Pons (tissue), 1 donor: ENCODE measurements around the gene PCCA.
"Not testable (repeated sequence)": the region's sequence is repeated elsewhere in the genome, so short reads cannot be mapped to it uniquely, and the experiment has no call there.

Source experiments
- DNase-seq: peaks from one replicate; pipeline ENCODE4 v3.0.0-alpha.2; 2016; ENCODE audit warnings: low spot score

The PCCA gene

DNA sequence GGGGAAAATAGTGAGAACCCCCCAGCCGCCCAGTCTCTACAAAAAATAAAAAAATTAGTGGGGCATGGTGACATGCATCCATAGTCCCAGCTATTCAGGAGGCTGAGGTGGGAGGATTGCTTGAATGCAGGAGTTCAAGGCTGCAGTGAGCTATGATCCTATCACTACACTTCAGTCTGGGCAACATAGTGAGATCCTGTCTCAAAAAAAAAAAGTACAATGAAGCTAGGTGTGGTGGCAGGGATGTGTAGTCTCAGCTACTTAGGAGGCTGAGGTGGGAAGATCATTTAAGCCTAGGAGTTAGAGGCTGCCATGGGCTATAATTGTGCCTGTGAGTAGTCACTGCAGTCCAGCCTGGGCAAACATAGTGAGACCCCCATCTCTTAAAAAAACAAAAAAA lies 8.9 kb downstream of the PCCA start:
- no peak for DNase-seq

DNA sequence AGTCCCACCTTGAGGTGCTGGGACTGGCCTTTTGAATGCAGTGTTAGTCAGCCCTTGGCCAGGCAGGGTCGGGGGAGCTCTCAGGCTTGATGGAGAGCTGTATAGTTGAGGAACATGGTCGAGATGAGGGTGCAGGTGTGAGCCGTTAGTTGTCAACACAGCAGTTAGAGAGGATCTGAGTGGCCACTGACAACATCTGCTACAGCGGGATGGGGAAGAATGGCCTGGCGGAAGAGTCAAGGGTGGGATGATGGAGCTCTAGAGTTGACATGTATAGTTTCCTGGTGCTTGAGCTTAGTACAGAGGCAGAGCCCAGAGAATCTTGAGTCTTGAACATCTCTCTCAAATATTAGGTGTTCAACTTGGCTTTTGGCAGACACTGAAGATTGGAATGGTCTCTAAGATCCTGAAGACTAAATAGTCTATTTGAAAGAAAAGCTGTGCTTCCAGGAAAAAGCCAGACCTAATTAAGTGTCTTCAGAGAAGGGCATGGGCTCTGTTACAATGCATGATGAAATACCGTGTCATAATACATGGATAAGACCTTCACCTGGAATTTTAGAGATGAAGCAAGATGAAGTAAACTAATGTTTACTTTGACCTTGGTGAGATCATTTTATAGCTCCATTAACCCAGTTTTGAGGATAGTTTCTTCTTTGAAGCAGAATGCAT lies 9.7 kb downstream of the PCCA start:
- no peak for DNase-seq

DNA sequence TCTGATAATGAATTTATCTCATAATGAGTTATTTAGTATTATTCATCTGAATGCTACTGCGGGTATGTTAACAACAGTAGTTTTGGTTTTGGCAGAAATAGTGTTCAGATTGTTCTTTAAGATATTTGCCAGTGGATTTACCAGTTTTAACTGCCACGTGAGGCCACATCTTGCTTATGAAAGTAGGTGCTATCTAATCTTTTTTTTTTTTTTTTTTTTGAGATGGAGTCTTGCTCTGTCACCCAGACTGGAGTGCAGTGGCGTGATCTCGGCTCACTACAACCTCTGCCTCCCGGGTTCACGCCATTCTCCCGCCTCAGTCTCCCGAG lies 10.2 kb downstream of the PCCA start:
- not testable (repeated sequence) for DNase-seq

DNA sequence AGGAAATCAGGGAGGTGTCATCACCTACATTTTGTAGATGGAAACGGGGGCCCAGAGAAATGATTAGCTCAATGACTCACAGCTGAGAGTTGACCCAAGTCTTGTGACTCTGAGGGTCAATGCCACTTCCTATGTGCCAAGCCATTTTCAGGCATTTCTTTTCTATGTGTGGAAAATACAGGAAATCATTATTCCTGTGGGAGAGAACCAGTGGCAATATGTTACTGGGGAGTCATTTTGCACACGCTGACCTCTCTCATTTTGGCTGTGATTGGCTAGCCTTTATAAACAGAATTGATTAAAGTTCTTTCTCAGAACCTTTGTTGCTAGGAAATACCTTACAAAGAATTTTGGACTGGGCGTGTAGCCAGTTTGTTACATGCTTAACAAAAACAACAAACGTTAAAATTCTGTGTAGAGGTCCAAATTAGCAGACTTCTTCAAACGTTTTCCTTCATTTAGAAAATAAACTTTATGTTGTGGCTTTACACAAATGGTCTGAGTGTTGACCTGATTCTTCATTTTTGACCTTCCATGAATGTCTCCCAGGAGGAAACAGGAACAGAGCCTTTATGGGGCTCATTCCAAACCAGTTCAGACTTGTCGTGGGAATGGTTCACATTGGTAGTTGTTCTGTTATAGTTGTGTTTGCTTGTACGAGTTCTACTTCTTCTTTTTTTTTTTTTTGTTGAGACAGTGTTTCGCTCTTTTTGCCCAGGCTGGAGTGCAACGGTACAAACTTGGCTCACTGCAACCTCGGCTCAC lies 11.4 kb downstream of the PCCA start:
- DNase-seq: peak; percentile 62

DNA sequence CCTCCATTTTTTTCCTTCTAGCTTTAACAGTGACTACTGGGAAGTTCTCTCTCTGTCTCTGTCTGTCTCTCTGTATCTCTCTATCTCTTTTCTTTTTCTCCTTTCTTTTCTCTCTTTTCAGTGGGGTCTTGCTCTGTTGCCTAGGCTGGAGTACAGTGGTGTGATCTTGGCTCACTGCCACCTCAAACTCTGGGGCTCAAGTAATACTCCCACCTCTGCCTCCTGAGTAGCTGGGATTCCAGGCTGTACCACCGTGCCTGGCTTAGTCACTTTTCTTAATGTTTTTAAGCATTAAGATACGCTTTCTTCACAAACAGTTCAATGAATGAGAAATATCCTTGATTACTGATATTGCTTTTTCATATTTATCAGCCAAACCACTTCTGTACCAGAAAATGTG lies 13.1 kb downstream of the PCCA start:
- DNase-seq: no peak

DNA sequence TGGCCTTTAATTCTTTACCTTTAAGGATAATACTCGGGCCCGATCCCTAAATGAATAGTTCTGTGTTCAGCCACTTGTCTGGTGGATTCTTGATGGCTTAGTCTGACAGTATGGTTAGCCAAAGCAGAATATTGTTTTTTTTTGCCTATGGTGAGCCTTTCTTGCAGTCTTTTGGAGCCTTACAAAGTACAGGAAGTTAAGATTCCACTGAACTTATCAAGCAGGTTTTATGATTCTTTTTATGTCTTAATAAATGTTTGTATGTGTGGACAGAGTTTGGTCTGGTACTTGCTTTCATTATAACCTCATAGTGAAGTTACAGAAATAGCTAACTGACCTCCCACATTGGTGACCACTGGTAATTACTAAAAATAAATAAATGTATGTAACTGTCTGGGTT lies 17.1 kb downstream of the PCCA start:
- no peak for DNase-seq

DNA sequence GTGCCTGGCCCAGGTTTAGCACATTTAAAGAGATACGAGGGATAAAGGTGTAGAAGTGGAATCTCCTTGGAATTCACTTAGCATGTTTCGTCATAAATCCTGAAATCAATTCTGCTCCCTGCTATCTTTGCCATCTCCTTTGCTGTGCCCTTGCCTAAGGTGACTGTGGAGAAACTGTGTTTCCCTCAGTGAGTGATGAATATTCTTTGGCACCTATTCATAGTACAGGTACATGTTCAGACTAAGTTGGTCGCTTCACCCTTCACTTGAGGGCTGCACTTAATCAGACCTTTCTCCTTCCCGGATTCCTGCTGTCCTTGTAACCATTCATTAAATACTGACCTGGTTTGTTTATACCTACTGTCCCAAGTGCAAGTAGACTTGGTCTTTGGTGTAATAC lies 17.8 kb downstream of the PCCA start:
- no peak for DNase-seq

DNA sequence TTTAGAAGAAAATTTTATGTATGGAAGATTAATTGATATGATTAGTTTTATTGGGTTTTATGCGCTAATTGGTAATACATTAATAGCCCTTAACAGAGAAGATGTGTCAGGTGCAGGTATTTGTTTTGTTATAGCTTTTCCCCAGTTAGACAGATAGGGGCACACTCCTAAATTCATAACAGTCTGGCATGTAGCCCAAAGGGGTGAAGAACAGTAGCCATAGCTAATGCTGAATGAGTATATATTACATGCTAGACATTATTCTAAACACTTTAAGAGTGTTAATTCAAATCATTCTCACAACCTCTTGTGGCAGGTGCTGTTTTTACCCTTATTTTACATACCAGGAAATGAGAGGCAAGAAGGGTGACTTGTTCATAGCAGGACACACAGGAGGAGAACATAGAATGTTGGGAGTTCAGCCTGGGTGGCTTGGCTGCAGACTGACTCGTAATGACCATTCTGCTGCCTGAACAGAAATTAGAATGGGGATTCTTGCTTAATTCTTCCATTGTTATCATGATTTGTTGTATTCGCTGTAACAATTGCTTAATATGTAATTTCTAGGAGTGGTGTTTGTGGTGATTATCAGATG lies 20.1 kb downstream of the PCCA start:
- DNase-seq: no peak

DNA sequence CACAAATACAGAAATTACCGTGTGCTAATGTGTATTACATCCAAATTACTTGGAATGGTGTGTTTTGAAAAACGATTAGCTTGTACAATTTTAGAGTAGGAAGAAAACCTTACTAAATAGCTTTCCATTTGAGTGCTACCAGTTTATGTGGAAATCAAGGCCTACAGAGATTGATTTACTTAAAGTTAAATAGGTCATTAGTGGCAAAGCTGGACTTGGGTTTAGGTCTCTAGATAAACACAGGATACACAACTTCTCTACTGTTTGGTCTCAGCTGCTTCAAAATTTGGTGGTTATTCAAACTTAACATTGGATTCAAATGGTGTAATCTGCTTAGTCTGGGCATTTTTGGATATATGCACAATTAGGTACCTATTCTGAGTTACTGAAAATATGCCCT lies 21.4 kb downstream of the PCCA start:
- no peak for DNase-seq

DNA sequence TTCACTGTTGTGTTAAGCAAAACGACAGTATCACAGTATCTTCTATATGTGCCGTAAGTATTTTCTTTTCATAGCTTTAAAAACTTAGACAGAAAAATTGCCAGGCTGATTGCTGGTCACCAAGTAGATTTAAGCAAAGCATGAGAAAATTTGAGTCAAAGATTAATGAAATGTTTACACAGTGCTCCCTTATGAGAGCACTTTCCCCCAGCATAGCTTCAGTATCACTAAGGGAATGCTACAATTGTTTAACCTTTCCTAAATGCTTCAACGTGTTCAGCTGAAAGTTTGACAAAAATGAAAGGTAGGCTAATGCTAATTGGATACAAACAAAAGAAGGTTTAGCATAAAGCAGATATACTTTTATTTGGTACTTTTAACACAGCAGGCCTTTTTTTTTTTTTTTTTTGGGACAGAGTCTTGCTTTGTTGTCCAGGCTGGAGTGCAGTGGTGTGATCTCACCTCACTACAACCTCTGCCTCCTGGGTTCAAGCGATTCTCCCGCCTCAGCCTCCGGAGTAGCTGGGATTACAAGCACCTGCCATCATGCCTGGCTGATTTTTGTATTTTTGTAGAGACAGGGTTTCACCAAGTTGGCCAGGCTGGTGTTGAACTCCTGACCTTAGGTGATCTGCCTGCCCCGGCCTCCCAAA lies 23.4 kb downstream of the PCCA start:
- no peak for DNase-seq

DNA sequence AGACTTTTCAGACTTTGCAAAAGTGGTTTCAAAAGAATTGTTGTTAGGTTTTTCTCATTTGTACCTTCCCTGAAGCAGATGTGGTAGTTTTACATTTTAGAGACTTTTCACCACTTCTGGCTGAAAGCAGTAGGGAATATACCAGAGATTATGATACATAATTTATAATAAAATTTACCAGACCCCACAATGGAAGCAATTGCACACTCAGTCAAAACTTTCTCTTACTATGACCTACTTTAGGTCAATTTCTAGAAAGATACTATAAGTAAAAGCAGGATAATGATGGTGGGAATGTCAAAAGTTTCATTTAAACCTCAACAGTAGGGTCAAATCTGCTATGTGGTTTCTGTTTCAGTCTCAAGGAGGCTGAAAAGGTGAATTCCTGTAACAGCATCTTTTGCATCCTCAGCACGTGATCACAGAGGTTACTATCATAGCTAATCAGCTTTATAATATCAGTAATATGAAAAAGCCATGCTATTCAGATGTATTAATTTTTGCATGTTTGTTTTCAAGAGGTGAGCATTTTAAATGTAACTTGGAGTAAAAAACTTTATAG lies 26.9 kb downstream of the PCCA start:
- DNase-seq: no peak

DNA sequence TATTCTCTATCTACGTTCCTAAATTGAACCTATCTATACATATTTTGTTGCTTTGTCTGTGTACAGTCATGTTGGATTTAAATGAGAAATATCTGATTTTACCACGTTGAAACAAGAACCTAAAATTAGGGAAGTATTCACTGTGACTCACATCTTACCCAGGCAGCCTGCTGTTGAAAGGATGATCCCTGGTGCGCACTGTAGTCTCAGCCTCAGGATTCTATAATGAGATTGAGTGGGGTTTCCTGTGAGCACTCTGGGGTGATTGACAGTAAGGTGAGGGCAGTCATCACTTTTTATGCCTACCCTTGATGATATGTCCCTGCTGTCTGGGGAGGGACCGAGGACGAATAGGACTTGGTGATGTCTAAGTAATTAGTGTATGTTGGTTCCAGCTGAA lies 35.4 kb downstream of the PCCA start:
- no peak for DNase-seq

DNA sequence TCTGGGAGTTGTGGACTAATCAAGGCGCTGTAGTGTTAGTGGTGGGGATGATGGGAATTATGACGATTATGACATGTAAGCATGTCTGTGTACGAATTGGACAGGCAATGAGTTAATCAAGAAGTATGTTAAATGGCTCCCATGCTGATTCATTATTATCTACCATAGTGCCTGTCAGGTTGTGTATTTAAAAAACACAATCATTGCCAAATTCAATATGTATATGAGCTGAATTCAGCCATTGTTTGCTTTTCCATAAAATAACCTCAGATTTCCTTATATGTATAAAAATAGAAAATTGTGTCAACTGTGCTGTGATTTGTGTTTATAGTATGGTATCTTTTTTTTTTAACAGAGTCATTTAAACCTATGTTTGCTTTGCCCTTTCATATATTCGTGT lies 37.1 kb downstream of the PCCA start:
- no peak for DNase-seq

DNA sequence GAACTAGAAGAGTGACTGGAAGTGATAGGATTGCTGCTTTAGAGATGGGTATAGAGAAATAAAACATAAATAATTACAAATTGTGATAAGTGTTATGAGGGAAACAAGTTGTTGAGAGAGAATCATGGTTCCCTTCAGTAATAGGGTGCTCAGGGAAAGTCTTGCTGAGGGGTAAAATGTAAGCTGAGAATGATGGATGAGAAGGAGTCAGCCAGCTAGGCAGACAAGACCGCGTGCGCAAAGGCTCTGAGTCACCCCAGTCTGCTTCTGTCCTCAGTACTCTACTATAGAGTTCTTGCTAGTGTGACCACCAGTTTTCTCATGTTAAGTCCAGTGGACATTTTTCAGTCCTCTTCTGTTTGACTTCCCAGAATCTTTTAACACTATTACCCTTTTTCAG lies 39.5 kb downstream of the PCCA start:
- no peak for DNase-seq

DNA sequence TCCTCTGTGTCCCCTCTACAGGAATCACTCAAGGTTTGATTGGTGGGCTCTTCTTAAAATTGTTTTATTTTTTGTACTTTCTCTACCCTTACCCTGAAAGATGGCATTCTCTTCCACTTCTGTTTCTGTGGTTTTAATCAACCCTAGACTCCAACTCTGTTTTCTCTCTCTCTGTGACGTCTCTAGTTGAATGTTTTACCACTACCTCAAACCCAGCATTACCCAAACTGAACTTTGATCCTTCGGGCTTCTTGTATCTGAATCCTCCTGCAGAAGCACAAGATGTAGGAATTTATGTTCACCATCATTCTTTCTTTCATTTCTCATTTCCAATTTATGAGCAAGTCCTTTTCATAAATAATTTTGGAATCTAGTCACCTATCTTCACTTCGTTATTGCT lies 39.9 kb downstream of the PCCA start:
- no peak for DNase-seq

DNA sequence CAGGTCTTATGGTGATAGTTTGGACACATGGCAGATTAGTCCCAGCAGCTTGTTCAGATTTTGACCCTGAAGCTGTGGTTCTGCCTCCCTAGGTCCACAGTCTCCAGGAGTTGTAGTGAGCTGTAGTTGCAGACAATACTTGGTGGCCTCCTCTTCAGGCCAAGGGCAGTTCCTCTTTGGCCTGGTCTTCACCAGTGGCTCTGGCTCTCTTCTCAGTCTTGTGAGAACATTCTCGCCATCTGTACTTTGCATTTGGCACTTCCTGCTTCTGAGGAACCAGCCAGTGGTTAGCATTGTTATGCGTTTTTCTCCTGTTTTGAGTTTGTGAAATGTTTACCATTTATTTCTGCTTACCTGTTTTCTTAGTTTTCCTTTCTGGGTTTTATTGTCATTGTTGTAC lies 40.7 kb downstream of the PCCA start:
- peak; percentile 61 for DNase-seq

DNA sequence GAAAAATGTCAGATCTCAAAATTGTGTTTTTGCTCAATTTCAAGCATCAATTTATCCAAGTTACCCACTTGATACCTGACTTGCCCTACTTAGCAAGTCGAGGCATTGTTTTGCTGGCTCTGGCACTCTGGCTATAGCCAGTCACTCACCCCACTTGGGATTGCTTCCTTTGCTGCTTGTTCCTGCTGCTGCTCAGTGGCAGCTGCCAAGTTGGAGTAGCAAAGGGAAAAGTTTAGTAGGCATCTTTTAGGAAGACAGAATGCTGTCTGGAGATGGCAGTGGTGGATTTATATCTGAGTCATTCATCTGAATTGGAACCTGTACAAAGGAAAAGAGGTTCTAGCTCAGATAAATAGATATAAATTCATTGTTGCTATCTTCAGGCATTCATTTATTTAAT lies 41.2 kb downstream of the PCCA start:
- peak; percentile 41 for DNase-seq

DNA sequence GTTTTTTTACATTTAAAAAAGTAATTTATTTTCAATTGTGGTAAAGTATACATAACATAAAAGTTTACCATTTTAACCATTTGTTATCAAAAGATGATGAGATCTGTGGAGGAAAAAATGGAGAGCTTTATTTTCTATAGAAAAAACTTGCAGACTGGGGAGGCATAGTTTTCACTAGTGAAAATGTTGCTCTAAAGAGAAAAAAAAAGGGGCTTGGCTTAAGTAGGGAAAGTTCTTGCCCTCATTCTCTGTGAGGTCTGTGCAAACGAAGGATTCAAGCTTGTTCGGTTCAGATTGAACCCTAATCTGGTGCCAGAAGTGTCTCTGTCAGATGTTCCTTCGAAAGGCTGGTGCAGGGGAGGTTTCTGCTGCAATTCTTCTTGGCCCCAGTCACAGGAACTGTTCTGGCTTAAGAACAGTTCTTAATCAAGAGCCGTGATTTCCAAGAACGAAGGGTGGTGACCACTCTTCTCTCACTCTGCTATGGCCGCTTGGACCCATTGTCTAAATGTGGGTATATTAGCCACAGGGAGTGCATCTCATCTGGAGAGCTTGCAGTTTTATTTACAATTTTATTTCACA lies 42.1 kb downstream of the PCCA start:
- DNase-seq: no peak

DNA sequence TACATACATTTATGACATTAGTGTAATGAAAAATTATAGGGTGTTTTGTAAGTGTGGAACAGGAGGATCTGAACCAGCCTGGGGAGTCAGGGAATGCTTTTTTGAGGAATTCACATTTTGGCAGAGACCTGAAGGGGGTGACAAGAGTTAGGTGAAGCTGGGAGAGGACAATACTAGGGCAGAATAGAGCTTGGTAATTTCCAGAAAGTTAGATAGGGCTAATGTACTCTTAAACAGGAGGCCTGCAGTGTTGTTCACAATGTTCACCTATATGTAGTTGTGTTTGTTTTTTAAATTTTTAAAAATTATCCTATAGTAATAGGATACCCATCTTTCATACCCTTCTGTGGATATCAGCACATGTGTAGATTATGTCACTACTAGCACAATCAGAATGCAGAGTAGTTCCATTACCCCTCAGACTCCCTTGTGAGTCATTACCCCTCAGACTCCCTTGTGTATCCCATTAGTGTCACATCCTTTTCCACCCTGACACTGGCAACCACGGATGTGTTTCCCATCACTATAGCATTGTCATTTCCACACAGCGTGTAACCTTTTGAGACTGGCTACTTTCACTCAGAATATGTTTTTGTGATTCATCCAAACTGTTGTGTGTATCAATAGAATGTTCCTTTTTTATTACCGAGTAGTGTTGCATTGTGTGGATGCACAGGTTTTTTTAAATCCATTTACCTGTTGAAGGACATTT lies 43.1 kb downstream of the PCCA start:
- no peak for DNase-seq

DNA sequence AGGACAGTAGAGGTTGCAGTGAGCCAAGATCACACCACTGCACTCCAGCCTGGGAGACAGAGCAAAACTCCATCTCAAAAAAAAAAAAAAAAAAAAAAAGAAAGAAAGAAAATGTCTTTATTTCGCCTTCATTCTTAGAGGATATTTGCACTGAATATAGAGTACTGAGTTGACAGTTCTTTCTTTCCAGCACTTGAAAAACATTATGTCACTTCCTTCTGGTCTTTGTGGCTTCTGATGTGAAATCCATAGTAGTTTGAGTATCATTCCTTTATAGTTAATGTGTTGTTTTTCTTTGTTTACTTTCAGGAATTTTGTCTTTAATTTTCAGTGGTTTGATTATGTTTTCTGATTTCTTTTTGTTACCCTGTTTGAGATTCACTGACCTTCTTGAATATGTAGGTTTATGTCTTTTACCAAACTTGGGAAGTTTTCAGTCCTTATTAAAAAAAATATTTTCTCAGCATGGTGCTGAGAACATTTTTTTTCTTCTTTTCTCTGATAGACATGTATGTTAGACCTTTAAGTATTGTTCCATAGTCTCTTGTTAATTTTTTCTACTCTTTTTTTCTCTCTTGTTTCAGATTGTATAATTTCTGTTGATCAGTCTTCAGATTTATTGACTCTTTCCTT lies 50.1 kb downstream of the PCCA start:
- no peak for DNase-seq

DNA sequence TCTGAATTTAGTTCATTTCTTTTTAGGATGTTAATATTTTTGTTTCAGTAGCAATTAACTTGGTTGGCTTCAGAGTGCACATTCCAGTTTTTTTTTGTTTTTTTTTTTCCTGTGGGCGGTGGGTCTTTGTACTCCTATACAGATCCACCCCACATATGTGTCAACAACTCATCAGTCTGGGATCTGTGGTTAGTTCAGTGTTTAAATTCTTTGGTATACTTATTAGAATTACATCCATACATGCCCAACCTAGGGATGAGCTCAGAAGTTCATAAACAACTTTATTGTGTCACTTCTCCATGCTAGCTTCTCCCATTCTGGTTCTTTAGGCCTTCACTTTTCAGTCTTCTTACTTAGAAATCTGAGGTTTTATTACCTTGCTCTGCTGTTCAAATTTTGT lies 50.9 kb downstream of the PCCA start:
- DNase-seq: no peak
